NCI-H345 (cell line): ENCODE data around the gene DDR1.

Experiments used
- DNase-seq: peaks from one replicate; lab custom pipeline; 2025; lab: John Stamatoyannopoulos, UW

DDR1 gene

GRCh38 chr6:30881392-30882203 lies 2.7 kb upstream of the DDR1 start:
- DNase-seq: no peak

DNA sequence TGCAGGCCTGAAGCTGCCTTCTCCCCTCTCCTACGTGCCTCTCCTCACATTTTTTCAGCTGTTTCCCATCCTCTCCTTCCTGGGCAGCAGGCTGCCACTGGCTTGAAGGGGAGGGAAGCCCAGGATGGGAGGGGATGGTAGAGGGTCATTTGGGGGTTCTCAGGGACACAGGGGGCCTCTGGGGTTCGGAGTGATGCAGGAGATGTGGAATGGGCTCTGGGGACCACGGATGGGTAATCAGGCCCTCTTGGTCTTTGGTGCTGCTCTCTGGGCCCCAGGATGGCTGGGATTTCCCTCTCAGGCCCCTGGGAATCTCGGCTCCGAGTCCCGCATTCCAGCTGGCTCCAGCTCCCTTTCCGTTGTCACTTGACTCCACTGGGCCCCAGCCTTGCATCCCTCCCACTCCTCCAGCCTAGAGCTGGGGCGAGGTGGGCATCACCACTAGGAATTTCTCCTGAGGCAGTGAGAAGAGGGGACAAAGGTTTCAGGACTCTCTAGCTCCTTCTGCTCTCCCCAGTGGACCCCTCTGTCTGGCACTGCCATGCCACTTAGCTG lies 2.0 kb upstream of the DDR1 start:
- DNase-seq: no peak

GRCh38 chr6:30882759-30883684 lies 1.3 kb upstream of the DDR1 start:
- DNase-seq: peak; percentile 70

DNA sequence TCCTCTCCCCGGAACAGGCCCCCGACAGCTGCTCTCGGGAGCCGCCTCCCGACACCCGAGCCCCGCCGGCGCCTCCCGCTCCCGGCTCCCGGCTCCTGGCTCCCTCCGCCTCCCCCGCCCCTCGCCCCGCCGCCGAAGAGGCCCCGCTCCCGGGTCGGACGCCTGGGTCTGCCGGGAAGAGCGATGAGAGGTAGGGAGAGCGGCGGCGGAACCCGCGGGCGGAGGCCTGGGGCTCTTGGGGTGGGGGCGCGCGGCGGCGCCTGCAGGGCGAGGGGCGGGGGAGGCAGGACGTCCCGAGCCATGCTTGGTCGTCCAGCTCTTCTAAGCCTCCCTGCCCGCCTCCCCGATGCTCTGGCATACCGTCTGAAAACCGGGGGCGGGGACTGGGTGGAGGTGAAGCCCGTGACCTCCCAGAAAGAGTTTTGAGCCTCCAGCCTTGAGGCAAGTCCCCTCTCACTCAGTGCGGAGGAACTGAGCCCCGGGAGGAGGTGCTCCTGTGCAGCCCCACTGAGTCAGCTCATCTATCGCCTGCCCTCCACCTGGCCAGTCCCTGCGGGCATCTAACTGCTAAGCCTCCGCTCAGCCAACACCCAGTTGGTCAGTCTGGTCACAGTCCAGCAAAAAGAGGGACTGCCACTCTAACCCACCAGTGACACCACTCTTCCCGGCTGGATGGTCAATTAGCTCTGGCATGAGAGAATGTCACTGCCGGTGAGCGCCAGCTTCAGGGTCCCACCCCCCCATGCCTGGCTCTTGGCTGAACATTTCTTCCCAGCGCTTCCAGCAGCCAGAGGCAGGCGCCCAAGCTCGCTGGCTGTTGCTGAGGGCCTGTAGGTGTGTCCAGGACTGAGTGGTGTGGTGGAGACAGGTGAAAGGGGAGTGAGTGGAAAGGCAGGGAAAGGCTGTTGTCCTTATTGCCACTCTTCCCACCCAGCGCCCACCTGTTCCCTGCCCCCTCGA lies 482 bp downstream of the DDR1 start:
- DNase-seq: peak; percentile 24

DNA sequence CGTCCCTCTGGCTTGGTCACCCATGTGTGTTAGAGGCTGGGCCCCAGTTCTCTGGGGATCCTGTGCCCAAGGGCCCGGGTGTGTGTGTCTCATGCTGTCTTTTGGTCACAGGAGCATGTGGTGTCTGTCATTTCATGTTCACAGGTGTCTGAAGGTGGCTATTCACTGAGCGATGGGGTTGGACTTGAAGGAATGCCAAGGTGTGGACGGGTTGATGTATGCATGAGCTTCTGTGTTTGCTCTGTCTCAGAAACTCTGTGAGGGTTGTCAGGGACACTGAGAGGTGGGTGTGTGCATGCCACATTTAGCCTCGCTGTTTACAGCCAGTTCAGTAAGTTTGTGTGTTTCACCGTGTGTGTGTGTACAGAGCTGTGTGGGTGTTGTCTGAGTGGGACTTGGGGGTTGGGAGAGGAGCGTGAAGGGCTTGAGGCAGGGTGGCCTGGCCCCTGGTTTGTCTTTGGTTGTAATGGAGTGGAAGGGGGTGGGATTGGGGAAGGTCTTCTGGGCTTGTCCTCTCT lies 1.2 kb downstream of the DDR1 start:
- peak; percentile 57 for DNase-seq

GRCh38 chr6:30885999-30886896 lies 1.9 kb downstream of the DDR1 start:
- DNase-seq: peak; percentile 81

DNA sequence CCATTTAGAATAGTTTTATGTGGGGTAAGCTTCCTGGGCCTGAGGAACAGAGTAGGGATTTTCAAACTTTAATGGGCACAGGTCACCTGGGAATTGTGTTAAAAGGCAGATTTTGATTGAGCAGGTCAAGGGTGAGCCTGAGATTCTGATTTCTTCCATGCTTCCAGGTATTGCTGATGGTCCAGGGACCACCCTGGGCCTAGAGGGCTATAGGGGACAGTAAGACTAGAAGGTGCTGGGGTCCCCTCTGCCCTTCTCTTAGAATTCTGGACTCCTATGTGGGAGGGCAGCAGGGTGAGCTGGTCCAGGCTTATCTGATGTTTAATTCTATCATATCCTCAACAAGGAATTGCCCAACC lies 2.6 kb downstream of the DDR1 start:
- no peak for DNase-seq

DNA sequence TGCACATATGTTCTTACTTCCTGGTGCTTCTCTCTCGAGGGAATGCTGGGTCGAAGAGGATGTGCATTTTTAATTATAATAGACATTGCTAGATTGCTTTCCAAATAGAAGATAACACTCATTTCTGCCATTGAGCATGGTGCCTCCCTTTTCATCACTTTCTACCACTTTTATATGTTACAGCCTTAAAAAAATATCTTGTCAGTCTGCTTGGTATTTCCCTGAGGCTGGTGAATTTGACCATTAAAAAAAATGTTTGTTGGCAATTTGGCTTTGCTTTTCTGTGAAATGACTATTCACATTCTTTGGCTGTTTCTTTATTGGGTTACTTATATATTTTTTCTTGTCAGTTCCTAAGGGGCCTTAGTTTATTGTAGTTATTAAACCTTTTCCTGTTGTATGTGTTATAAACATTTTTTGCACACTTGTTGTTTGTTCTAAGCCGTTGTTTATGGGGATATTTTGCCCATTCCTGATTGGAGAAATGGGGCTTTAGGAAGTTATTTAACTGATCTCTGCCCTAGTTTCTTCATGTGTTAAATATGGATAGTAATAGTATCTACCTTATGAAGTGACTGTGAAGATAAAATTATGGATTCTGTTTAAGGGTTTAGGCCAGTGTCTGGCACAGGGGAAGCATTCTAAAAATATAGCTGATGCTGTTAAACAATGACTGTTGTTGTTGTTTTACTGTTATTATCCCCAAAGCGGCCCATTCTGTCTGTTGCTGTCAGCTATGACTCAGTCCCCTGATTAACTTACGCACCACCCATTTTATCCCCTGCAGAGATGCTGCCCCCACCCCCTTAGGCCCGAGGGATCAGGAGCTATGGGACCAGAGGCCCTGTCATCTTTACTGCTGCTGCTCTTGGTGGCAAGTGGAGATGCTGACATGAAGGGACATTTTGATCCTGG lies 3.8 kb downstream of the DDR1 start:
- DNase-seq: no peak

DNA sequence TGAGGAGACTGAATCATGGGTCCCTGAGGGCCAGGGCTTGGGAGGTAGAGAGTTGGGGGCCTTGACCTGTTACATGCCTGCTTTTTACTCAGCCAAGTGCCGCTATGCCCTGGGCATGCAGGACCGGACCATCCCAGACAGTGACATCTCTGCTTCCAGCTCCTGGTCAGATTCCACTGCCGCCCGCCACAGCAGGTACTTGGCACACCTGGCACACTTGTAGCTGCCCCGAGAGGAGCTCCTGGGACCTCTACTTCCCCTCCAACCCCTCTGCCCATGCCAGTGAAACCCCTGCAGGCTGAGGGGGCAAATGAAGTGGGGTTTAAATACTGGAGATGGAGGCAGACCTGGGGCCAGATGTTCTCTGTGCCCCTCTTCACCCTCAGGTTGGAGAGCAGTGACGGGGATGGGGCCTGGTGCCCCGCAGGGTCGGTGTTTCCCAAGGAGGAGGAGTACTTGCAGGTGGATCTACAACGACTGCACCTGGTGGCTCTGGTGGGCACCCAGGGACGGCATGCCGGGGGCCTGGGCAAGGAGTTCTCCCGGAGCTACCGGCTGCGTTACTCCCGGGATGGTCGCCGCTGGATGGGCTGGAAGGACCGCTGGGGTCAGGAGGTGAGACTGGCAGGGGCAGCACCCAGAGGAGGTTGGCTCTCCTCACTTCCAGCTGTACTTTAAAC lies 4.6 kb downstream of the DDR1 start:
- DNase-seq: no peak

GRCh38 chr6:30889496-30889885 lies 5.2 kb downstream of the DDR1 start:
- no peak for DNase-seq

DNA sequence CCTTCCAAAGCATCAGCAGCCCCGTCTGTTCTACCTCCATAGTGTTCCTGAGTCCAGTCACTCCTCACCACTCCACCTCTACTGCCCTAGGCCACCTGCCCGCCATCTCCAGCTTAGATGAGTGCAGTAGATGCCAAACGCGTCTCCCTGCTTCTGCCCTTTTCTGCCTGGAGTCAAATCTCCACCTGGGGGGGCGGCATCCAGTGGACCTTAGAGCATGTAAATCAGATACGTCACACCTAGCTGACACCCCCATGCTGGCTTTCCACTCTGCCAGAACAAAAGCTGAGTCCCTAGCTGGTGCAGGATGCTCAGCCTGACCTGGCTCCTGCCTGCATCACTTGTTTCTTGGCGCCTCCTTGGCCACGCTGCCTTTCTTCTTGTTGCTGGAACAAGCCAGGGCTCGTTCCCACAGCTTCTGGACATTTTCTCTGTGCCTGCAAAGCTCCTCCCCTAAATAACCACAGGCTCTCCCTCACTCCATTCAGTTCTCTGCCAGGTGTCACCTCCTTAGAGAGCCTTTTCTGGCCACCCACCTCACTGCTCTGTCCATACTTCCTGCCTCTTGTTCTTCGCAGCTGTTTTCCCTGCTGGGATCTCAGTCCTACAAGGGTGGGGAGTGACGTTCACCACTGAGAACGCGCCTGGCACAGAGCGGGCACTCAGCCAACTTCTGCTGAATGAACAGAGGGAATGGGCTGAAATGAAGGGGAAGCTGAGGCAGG lies 5.8 kb downstream of the DDR1 start:
- DNase-seq: peak; percentile 74

DNA sequence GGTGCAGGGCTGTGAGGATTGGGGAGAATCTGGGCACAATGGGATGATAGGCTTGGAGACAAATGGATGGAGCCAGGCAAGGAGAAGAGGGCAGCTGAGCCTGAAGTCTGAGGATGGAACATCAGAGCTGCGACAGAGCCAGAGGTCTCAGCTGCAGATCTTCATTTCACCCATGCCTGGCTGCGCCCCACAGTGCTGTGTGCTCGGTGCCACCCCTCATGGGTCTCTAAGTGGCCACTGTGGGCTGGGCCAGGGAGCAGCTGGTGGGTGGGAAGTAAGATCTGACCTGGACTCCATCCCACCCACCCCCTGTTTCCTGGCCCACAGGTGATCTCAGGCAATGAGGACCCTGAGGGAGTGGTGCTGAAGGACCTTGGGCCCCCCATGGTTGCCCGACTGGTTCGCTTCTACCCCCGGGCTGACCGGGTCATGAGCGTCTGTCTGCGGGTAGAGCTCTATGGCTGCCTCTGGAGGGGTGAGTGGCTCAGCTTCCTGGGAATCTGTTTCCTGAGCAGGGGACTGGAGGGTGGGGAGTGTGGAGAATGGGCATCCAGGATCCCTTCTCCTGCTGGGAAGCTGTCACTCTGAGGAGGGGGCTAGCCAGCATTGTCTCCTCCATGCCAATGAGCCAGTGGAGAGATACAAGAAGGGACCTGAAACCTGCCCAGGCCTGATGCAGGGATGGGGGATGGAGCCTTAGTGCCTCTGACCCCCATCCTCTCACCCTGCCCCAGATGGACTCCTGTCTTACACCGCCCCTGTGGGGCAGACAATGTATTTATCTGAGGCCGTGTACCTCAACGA lies 6.5 kb downstream of the DDR1 start:
- DNase-seq: no peak

GRCh38 chr6:30891450-30891723 lies 7.1 kb downstream of the DDR1 start:
- no peak for DNase-seq

- no peak for DNase-seq
These were observed 7.7 kb downstream of the DDR1 start for GRCh38 chr6:30891816-30892538.

DNA sequence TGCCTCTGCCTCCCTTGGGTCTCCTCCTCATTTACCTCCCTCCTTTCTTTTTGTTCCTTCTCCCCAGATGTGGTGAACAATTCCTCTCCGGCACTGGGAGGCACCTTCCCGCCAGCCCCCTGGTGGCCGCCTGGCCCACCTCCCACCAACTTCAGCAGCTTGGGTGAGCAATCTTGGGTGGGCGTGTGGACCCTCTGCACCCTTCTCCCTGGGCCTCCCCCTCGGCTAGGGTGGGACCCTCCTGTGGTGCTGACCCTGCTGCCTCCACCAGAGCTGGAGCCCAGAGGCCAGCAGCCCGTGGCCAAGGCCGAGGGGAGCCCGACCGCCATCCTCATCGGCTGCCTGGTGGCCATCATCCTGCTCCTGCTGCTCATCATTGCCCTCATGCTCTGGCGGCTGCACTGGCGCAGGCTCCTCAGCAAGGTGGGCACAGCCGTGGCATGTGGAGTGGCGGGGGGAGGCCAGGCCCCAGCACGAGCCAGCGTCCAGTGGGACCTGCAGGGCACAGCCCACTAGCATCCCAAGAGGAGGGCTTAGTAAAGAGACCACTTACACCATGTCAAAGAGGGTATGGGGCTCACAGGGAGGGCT lies 8.8 kb downstream of the DDR1 start:
- DNase-seq: no peak

- no peak for DNase-seq
These were observed 9.3 kb downstream of the DDR1 start for GRCh38 chr6:30893666-30894065.
